ENCODE measurements around the gene AMY1A.
"Not testable (repeated sequence)": the region's sequence is repeated elsewhere in the genome, so short reads cannot be mapped to it uniquely, and the experiment has no call there.

AMY1A gene

DNA sequence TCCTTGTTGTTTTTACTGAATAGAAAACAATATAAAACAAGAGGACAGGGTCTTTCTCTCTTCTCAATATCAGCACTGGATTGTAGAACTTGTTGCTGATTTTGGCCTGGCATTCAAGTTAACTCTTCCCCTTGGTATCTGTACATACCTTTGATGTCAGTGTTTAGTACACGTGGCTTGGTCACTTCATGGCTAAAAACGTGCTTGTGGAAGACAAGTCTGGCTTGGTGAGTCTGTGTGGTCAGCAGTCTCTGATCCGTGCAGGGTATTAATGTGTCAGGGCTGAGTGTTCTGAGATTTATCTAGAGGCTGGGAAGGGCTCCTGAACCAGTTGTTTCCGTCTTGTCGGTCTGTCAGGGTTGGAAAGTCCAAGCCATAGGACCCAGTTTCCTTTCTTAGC is at the start of gene AMY1A:
Gene AMY1A (plus strand): TSS at position 301 of the 400 bp plus-strand sequence. CDS start 571 bp downstream, outside the sequence.
- not testable (repeated sequence) for DNase-seq (ENCODE audit: low read depth in 2 of 2)

DNA sequence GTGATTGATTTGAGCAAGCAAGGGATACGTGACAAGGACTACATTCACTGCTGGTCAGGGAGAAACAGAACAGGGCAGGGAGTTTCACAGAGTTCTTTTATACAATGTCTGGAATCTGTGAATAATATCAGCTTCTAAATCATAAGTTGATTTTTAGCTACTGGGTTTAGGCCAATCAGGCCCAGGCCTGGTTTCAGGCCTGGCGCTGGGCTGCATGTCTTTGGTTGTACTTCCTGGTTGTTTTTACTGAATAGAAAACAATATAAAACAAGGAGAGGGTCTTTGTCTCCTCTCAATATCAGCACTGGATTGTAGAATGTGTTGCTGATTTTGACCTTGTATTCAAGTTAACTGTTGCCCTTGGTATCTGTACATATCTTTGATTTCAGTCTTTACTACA is 39.2 kb upstream of the AMY1A start:
- no peak for DNase-seq (ENCODE audit: low read depth in 2 of 2)

DNA sequence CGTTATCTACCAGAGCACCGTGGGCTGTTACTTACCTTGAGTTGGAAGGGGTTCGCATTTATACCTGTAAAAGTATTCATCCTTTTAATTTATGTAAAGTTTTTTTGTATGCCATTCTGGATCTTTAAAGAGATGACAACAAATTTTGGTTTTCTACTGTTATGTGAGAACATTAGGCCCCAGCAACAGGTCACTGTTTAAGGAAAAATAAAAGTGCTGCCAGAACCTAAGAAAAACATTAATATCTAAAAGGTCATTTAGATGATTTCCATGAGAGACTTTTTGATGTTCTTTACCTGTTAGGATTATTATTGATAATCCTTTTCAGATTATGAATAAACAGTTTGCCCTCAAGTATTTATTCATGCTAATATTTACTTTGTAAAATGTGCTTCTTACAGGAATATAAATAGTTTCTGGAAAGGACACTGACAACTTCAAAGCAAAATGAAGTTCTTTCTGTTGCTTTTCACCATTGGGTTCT is 38.5 kb upstream of the AMY1A start, which contains the start of gene AMY2A:
Gene AMY2A (plus strand): TSS at position 434 of the 484 bp plus-strand sequence. CDS start 14 bp downstream, at position 448.
- DNase-seq (ENCODE audit: low read depth in 2 of 2): not testable (repeated sequence)

DNA sequence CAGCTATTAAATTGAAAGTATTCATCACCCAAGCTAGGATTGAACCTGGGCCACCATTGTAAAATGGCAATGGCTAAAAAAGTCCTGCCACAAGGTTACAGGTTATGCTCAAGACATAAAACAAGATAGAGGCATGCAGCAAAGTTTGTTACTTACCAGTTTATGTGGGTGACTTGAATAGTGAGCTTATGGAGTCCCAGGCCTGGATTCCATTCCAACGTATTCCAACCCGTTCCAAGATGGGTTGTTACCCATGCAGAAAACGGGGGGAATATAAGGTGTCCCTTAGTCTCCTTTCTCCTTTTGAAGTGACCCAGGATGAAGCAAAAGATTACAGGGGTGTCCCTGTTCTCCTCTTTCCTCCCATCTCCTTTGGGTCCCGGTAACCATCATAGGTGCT is 28.1 kb upstream of the AMY1A start:
- not testable (repeated sequence) for DNase-seq (ENCODE audit: low read depth in 2 of 2)

DNA sequence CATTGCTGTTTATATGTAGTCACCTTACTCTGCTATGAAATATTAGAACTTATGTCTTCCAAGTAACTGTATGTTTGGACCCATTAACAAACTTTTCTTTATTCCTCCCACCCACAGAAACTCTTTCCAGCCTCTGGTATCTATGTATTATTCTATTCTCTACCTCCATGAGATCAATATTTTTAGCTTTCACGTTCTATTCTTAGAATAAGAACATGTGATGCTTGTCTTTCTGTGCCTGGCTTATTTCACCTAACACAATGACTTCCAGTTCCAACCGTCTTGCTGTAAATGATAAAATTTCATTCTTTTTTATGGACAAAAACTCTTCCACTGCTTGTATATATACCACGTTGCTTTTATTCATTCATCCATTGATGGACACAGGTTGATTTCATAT is 14.4 kb upstream of the AMY1A start:
- not testable (repeated sequence) for DNase-seq (ENCODE audit: low read depth in 2 of 2)

DNA sequence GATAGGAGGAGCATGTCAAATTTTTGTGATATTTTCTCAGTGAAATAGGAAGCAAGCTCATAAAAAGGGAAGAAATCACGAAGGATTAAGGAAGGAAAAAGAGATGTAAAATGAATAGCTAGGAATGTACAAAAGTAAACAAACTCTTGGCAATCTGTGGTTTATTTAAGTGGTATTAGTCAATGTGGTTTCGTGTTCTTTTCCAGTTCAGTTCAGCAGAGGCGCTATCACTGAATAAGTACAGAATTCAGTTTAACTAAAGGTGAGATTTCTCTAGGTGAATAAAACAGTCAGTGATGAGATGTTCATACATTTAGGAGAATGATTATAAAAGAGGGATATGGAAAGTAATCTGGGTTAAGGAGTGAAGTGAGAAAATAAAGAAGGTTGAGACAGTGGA is 11.7 kb upstream of the AMY1A start:
- not testable (repeated sequence) for DNase-seq (ENCODE audit: low read depth in 2 of 2)

DNA sequence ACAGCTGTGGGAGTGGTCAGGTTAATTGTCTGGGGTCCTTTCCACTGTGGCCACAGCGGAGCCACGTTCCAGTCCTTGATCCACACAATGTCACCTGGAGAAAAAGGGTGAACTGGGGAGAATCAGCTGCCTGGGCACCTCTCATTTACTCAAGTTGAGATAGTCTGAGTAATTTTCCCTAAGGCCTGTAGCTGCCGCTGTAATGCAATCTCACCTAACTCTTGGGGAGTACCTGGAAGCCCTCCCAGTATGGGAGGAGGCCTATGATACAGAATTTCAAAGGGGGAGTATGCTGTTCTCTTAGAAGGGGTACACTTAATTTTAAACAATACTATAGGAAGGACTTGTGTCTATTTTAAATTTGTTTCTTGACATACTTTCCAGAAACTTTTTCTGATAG is 5.3 kb upstream of the AMY1A start:
- not testable (repeated sequence) for DNase-seq (ENCODE audit: low read depth in 2 of 2)

DNA sequence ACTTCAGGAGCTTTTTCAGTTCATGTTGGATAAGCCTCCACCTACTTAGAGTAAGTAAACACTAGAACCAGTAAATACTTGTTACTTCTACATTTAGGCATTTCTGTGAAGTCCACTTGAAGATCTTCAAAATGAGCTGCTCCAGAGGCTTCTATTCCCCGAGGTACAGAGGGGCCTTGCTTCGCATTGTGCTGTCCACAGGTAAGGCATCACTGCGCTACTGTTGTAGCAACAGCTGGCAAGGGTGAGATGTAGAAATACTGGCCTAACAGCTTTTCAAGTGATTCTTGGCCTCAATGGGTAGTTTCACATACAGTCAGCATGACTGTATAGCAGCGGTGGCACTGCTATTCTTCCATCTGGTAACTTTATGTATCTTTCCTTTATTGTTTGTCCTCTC is 4.7 kb upstream of the AMY1A start:
- not testable (repeated sequence) for DNase-seq (ENCODE audit: low read depth in 2 of 2)

DNA sequence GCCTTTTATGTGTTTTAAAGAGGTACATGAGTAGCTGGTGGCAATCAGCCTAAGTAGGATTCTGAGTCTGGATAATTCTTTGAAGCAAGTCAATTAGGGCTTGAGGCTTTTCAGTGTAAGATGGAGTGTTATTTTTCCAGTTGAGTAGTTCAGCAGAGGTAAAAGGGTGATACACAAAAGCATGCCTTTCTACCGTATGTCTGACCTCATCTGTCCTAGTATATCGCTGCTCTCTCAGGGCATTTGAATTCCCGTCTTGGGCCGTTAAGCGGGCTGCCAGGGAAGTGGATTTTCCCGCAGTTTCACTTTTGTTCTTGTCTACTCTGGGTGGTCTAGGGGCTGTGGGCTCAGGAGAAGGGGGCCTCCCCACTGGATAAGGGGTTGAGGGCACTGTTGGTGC is 1.4 kb upstream of the AMY1A start:
- not testable (repeated sequence) for DNase-seq (ENCODE audit: low read depth in 2 of 2)

DNA sequence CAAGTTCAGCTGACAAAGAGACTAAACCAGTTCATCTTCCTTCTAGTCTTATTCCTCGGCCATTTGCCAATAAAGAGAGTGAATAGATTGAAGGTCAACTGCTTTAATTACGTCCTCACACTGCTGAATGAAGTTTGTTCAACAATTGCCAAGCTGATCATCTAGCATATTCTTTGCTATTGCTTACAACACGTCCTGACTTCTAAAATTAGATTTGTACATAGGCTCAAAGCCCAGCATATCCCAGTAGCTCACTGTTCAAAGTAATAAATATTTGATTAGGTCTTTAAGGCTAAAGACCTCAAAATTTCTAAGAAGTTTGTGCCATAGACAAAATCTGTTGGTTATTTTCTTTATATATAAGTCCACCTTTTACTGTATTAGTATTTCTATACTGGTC is 20.8 kb downstream of the AMY1A start:
- not testable (repeated sequence) for DNase-seq (ENCODE audit: low read depth in 2 of 2)

DNA sequence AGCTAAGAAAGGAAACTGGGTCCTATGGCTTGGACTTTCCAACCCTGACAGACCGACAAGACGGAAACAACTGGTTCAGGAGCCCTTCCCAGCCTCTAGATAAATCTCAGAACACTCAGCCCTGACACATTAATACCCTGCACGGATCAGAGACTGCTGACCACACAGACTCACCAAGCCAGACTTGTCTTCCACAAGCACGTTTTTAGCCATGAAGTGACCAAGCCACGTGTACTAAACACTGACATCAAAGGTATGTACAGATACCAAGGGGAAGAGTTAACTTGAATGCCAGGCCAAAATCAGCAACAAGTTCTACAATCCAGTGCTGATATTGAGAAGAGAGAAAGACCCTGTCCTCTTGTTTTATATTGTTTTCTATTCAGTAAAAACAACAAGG is 40.5 kb downstream of the AMY1A start, which contains the start of gene AMY1B:
Gene AMY1B (minus strand): TSS at position 101 of the 400 bp plus-strand sequence. CDS start 571 bp downstream, outside the sequence.
- DNase-seq (ENCODE audit: low read depth in 2 of 2): not testable (repeated sequence)

DNA sequence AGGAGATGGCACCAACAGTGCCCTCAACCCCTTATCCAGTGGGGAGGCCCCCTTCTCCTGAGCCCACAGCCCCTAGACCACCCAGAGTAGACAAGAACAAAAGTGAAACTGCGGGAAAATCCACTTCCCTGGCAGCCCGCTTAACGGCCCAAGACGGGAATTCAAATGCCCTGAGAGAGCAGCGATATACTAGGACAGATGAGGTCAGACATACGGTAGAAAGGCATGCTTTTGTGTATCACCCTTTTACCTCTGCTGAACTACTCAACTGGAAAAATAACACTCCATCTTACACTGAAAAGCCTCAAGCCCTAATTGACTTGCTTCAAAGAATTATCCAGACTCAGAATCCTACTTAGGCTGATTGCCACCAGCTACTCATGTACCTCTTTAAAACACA is 41.9 kb downstream of the AMY1A start:
- DNase-seq (ENCODE audit: low read depth in 2 of 2): not testable (repeated sequence)

DNA sequence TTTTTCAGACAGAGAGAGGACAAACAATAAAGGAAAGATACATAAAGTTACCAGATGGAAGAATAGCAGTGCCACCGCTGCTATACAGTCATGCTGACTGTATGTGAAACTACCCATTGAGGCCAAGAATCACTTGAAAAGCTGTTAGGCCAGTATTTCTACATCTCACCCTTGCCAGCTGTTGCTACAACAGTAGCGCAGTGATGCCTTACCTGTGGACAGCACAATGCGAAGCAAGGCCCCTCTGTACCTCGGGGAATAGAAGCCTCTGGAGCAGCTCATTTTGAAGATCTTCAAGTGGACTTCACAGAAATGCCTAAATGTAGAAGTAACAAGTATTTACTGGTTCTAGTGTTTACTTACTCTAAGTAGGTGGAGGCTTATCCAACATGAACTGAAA is 45.1 kb downstream of the AMY1A start:
- not testable (repeated sequence) for DNase-seq (ENCODE audit: low read depth in 2 of 2)

DNA sequence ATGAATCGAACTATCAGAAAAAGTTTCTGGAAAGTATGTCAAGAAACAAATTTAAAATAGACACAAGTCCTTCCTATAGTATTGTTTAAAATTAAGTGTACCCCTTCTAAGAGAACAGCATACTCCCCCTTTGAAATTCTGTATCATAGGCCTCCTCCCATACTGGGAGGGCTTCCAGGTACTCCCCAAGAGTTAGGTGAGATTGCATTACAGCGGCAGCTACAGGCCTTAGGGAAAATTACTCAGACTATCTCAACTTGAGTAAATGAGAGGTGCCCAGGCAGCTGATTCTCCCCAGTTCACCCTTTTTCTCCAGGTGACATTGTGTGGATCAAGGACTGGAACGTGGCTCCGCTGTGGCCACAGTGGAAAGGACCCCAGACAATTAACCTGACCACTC is 45.7 kb downstream of the AMY1A start:
- DNase-seq (ENCODE audit: low read depth in 2 of 2): not testable (repeated sequence)

DNA sequence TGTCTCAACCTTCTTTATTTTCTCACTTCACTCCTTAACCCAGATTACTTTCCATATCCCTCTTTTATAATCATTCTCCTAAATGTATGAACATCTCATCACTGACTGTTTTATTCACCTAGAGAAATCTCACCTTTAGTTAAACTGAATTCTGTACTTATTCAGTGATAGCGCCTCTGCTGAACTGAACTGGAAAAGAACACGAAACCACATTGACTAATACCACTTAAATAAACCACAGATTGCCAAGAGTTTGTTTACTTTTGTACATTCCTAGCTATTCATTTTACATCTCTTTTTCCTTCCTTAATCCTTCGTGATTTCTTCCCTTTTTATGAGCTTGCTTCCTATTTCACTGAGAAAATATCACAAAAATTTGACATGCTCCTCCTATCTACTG is 52.1 kb downstream of the AMY1A start:
- not testable (repeated sequence) for DNase-seq (ENCODE audit: low read depth in 2 of 2)

DNA sequence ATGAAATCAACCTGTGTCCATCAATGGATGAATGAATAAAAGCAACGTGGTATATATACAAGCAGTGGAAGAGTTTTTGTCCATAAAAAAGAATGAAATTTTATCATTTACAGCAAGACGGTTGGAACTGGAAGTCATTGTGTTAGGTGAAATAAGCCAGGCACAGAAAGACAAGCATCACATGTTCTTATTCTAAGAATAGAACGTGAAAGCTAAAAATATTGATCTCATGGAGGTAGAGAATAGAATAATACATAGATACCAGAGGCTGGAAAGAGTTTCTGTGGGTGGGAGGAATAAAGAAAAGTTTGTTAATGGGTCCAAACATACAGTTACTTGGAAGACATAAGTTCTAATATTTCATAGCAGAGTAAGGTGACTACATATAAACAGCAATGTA is 54.8 kb downstream of the AMY1A start:
- DNase-seq (ENCODE audit: low read depth in 2 of 2): not testable (repeated sequence)
